H54 (cell line): Measurements from ENCODE around the gene CHMP2A.
A peak's percentile ranks its signal among the peaks of the same experiment; 100 is the strongest.
"Not testable (repeated sequence)": the region's sequence is repeated elsewhere in the genome, so short reads cannot be mapped to it uniquely, and the experiment has no call there.

Experiments used
- DNase-seq: peaks from one replicate; pipeline ENCODE4 v3.0.0; 2011; ENCODE audit warnings: low spot score, mixed read lengths; ENCODE audit not compliant: insufficient read length
- FAIRE-seq: peaks from 3 replicates; lab custom pipeline; 2011; peaks lifted over from hg19 to GRCh38; lab: Jason Lieb, UNC
- POLR2A ChIP-seq: IDR thresholded peaks from 2 replicates; pipeline ENCODE4 v1.6.1; 2011; ENCODE audit warnings: low read depth, mild to moderate bottlenecking, low read length

The CHMP2A gene

DNA sequence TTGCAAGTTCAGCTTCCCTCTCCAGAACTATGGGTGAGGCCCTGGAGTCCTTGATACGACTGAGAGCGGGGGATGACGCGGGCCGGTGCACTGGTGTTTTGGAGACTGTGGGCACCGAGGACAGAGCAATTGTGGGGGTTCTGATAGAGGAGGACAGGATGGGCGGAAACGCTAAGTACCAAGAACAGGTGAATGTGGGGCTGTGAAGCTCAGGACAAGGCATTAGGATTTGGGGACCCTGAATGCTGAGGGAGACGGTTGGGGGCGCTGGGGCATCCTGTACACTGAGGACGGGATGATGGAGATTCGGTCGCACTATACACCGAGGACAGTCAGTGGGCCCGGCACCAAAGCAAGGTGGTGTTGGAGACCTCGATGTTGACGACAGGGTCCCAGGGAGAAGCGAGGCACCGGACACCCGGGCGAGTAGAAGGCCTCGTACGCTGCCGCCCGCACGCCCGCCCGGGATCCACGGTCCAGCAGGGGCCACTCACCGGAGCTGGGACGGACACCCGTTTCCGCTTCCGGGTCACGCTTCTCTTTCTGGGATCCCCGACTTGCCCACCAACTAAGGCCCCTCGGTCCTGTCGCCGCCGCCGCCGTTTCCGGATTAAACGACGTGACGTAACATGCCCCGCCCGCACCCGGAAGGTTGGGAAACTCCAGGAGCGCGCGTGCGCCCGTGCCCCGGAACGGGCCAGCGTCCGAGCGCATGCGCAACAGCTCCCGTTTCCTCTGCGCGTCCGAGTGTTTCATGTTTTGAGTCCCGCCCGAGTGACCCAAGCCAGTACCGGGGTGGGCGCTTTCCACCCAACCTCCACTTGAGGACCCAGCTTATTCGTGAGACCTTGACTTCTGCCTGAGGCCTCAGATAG lies at the start of gene CHMP2A:
Gene CHMP2A (minus strand): TSS at position 612 of the 875 bp plus-strand sequence. CDS start 893 bp downstream, outside the sequence.
- FAIRE-seq: no peak

GRCh38 chr19:58586133-58586765 lies 31.3 kb upstream of the CHMP2A start:
- TF ChIP-seq POLR2A: no peak
- FAIRE-seq: no peak
- no peak for DNase-seq

More for the DNA sequence above, at the start of gene CHMP2A:
- peak; percentile 90 for DNase-seq
- peak; percentile 54 for TF ChIP-seq POLR2A

DNA sequence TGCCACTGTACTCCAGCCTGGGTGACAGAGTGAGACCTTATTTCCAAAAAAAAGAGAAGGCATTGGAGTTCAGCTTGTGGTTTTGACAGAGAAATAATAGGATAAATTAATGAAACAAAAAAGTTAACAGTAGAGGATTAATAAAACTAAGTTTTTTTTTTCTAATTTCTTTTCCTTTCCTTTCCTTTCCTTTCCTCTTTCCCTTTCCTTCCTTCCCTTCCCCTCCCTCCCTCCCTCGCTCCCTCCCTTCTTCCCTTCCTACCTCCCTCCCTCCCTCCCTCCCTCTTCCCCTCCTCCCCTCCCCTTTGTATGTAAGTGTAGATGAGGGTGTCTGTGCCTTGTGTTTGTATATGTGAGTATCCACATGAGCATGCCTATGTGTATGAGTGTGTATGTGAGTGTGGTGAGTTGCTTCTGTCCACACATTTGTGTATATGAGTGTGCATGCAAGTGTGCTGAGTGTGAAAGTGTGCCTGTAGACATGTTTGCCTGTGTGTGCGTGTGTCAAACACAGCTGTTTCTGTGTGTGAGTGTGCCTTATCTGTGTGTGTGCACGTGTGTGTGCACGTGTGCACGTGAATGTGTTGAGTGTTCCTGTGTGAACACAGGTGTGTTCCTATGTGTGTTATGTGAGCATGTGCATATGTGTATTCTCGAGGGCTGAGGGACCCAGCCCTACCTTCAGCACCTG lies 30.7 kb upstream of the CHMP2A start:
- no peak for DNase-seq
- TF ChIP-seq POLR2A: no peak
- FAIRE-seq: no peak

GRCh38 chr19:58584498-58585441 lies 29.9 kb upstream of the CHMP2A start:
- FAIRE-seq: no peak
- no peak for DNase-seq
- no peak for TF ChIP-seq POLR2A

- DNase-seq (no peak), FAIRE-seq (no peak)
- TF ChIP-seq POLR2A: no peak
Observed at GRCh38 chr19:58582985-58583384, 28.1 kb upstream of the CHMP2A start.

DNA sequence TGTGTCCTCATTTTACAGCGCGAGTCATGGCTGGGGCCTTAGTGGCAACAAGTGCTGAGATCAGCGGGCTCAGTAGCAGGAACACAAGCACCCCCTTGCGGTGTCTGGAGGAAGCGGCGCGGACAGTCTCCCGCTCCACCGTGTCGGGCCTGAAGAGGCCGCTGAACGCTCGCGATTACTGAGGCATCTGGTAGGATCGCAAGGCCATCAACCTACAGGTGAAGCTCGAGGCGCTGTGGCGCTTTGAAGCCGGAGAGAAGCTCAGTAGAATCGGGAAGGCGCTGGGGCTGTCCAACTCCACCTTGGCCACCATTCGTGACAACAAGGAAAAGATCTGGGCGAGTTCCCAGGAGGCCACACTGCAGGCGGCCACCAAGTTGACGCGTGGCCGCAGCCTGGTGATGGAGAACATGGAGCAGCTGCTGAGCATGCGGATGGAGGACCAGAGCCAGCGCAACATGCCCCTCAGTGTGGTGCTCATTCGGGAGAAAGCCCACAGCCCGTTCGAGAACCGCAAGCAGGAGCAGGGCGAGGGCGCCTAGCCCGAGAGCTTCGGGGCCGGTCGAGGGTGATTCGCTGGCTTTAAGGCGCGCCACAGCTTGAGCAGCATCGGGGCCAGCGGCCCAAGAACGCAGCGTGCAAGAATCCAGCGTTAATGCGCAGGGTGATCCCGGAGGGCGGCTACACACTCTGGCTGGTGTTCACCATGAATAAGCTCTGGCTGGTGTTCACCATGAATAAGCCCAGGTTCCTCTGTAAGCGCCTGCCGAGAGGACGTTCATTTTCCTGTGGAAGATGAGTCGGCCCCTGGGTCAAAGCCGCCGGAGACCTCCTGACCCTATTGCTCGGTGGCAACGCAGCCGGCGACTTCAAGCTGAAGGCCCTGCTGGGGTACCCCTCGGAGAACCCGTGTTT lies 26.6 kb upstream of the CHMP2A start:
- DNase-seq: no peak
- no peak for FAIRE-seq
- no peak for TF ChIP-seq POLR2A

- FAIRE-seq (no peak), DNase-seq (no peak)
- TF ChIP-seq POLR2A: no peak
Observed at GRCh38 chr19:58579473-58580142, 24.7 kb upstream of the CHMP2A start.

GRCh38 chr19:58578012-58578925 lies 23.4 kb upstream of the CHMP2A start:
- DNase-seq: no peak
- no peak for FAIRE-seq
- no peak for TF ChIP-seq POLR2A

DNA sequence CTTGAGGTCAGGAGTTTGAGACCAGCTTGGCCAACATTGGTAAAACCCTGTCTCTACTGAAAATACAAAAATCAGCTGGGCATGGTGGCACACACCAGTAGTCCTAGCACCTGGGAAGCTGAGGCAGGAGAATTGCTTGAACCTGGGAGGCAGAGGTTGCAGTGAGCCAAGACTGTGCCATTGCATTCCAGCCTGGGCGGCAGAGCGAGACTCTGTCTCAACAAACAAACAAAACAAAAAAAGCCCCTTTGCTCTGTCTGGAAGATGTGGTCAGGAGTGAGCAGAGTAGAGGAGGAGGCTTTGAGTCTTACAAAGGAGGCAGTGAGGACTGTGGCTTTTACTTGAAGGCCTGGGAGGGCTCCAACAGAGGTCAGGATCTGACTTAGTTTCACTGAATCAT lies 22.7 kb upstream of the CHMP2A start:
- FAIRE-seq, DNase-seq: not testable (repeated sequence)

DNA sequence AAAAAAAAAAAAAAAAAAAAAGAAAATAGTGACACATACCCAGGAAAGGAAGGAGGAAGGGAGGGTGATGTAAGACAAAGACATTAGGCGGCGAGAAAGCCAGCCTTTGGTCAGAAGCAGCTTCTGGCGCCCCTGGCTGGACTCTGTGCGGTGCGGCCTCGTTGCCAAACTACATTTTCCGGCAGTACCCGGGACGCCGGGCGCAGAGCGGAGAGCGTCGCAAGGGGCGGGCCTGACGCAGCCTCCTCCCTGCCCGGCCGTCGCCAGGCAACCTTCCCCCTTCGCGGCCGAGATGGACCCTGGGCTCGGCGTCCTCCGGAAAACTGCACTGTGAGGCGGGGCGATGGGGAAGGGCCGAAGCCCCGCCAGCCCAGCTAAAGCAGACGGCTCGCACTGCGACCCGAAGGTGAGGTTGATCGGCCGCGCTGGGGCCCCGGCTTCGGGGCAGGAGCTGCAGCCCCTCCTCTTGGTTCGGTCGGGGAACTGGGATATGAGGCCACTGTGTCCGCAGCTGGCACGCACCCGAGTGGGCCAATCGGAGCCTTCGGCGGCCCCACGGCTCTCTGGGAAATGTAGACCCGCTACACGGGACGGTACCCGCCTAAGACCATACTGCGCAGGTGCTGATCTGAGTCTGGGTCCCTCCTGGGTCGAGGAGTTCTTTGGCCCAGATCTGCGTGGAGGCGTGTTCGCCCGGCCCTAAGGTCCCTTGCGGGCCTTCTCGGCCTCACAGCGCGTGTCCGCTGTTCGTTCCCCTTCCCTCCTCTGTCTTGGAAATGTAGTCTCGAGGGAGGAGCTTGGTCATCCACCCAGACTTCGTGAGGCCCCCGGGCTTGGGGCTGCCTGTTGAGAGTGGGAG lies 20.5 kb upstream of the CHMP2A start:
- TF ChIP-seq POLR2A: peak; percentile 85
- DNase-seq (peak; percentile 90), FAIRE-seq (no peak)
